NCI-H82 treated with DMSO at 0.1 percent for 48 hours (cell line): ENCODE measurements around the gene KIF12.

Experiments used
- DNase-seq: peaks from one replicate; lab custom pipeline; 2025; ENCODE audit not compliant: unreplicated experiment; lab: John Stamatoyannopoulos, UW

The KIF12 gene

DNA sequence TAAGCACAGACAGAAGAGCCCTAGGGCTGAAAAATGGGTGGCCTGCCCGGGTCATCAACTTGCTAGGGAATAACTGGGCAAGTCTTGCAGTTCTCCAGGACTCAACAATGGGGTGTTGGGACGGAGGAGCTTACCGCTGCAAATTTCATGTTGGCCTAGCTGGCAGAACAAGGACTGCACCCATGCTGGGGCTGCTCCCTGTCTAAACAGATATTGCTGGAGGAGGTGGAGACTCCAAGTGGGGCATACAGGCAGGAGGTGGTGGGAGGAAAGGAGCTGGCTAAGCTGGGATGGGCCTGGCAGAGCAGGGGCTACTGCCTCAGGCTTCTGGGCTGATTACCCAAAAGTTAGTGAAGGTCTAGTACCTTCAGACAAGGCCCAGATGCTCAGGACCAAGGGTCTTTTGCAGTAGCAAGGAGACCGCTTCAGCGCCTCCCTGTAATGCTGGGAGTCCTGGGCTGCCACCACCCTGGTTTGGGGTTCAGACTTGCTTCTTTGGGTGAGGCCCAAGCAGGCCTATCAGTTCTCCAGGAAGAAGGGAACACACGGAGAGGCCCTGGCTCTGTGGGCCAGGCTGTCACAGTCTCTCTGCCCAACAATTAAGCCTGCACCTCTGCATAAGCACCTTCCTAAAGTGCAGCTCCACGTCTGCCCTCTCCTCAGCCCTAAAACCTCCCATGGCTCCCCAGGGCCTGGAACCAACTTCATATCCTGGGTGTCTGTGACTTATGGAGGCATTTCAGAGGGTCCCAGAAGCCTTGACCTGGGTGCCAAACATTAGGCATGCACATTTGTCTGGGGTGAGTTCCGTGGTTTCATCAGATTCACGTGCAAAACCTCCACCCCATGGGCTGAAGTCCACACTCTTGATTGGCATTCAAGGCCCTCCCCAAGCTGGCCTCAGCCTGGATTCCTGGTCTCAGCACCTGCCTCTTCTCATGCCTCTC lies 24.2 kb upstream of the KIF12 start:
- DNase-seq, result no peak

GRCh38 chr9:114122136-114123027 lies 23.3 kb upstream of the KIF12 start:
- DNase-seq, result no peak

- DNase-seq, result peak; percentile 80
These were observed 22.4 kb upstream of the KIF12 start for GRCh38 chr9:114121227-114122135.

GRCh38 chr9:114120192-114121014 lies 21.3 kb upstream of the KIF12 start:
- no peak for DNase-seq

DNA sequence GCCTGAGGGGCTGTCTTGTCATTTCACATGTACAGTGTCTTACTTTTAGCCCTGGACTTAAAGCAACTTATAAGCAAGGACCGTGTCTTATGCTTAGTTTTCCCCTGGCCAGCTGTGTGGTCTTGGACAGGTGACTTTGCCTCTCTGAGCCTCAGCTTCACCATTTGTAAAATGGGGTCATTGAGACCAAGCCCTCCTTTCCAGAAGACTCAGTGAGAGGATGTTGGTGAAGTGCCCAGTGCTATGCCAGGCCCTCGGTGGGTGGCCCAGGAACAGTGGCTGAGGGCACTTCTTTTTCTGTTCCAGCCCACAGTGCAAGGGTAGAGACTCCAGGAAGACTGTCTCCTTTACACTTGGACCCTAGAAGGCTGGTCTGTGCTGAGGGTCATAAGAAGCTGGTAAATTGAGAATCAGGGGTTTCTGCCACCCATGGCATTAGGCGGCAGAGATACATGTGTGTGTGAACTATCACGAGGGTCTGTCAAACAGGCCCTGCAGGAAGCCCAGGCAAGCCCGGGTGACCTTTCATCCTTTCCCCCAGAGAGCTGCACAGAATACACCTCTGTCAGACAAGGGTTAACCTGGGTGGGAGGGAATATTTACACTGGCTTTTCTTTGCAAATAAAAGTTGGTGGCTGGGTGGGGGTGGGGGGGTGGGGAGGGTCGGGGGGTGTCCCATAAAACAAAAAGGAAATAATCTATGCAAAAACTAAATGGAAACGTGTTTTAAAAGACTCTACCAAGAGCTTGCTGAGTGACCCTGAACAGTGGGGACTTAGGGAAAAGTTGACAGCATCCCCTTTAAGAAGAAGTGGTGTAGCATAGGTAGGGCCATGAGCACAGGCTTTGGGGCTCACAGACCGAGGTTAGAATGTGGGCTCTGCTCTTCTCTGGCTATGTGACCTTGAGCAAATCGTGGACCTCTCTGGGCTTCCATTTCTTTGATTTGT lies 20.4 kb upstream of the KIF12 start:
- DNase-seq, result no peak

GRCh38 chr9:114117996-114118830 lies 19.1 kb upstream of the KIF12 start:
- no peak for DNase-seq

DNA sequence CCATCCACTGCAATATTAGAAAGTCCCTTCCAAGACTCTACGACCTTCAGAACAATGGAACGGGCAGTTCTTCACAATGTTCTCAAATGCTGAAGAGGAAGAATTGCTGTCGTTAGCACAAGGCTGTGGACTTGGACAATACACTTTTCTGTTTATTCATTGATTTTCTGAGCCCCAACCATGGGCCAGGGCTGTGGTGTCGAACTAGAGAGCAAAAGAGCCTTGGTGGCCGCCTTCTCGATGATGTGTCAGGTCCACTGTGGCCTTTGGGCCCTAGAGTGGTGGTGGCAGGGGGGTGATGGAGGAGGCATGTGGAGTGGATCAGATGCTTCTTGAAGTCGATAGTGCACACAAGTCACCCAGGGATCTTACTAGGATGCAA lies 18.5 kb upstream of the KIF12 start:
- DNase-seq, result no peak

GRCh38 chr9:114116126-114116747 lies 17.1 kb upstream of the KIF12 start:
- DNase-seq, result no peak

GRCh38 chr9:114115654-114116125 lies 16.6 kb upstream of the KIF12 start:
- peak; percentile 61 for DNase-seq

DNA sequence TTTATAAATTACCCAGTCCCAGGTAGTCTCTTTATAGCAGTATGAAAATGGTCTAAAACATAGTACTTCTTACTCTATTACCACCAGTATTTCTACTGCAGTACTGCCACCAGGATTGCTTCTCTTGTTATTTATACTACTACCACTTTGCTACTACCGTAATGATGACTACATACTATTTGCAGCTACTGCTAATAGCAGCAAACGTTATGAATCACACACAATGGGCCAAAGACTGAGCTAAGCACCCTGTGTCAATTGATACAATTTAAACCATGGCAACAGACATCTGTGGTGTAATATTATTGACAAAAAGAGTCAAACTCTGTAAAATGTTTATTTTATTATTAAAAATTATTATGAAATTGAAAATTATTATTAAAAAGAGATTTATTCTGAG lies 15.3 kb upstream of the KIF12 start:
- no peak for DNase-seq

GRCh38 chr9:114112778-114113584 lies 13.9 kb upstream of the KIF12 start:
- no peak for DNase-seq

DNA sequence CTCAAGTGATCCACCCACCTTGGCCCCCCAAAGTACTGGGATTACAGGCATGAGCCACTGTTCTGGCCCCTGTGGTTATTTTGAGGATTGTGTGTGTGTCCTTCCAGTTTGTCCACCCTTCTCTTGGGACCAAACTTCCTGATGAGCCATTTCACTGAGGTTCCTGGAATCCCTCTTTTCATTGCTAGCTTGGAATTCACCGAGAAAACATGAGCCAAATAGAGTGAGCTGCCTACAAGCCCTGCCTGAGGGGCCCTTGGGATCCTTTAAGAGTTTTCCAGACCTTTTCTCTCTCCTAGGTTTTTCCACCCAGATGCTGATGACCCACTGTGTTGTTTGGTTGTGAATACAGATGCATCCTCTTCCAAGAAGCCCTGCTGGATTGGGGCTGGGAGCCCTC lies 13.2 kb upstream of the KIF12 start:
- DNase-seq, result no peak

DNA sequence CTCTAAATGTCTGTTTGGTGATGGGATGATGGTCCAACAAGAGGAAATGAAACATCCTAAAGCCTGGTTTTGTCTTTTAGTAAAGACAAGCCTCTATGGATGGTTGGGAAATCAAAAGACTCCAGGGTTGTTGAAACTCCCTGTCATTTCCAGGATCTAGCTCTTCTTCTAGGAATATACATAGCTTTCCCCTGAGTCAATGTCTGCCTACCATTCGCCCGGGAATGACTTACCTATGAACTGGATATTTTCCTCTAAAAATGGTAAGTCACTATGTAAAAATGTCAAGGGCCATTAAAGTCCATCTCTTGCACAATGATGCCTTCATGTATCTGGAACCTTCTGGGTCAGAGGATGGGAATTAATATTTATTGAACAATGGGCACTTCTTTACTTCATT lies 11.1 kb upstream of the KIF12 start:
- no peak for DNase-seq

DNA sequence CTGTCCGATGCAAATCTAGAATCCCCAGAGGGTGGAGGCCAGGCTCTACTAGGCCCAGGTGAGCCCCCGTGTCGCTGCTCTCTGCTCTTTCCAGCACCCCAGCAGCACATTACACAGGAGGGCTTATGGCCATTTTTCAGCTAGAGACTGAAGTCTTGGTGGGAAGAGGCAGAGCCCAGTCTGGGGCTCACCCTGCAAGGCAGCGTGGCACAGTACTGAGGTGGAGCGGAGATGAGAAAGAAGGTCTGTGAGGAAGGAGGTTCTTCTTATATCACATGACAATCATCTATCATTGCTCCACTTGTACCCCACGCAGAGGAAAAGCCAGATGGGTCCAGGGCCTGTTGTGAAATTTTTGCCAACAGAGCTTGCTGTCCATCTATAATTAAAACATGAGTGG lies 10.0 kb upstream of the KIF12 start:
- no peak for DNase-seq

GRCh38 chr9:114108016-114108833 lies 9.1 kb upstream of the KIF12 start:
- peak; percentile 71 for DNase-seq
